GM21526 (cell line): ENCODE data around the gene ZNF423.

Experiments
- ATAC-seq: cut with Tn5 transposase; IDR thresholded peaks from one replicate; pipeline ENCODE4 v1.9.1; 2021; ENCODE audit warnings: moderate library complexity; ENCODE audit not compliant: unreplicated experiment, low FRiP score

Gene ZNF423

DNA sequence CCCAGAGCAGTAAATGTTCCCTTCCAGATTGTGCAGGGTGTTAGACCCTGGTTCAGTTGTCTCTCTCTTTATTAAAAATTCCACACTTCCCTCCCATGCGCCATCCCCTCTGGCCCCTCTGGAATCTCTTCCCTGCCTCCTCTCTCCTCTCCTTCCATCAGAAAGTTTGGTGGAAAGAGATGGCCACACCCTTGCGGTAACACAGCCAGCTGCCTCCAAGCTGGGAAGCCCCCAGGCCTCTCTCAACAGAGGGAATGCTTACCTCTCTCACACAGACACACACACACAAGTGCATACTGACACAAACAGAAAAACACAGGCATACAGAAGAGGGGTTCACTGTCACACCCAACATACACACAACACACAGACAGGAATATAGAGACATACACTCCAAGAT lies 261.8 kb downstream of the ZNF423 start:
- no peak for ATAC-seq

DNA sequence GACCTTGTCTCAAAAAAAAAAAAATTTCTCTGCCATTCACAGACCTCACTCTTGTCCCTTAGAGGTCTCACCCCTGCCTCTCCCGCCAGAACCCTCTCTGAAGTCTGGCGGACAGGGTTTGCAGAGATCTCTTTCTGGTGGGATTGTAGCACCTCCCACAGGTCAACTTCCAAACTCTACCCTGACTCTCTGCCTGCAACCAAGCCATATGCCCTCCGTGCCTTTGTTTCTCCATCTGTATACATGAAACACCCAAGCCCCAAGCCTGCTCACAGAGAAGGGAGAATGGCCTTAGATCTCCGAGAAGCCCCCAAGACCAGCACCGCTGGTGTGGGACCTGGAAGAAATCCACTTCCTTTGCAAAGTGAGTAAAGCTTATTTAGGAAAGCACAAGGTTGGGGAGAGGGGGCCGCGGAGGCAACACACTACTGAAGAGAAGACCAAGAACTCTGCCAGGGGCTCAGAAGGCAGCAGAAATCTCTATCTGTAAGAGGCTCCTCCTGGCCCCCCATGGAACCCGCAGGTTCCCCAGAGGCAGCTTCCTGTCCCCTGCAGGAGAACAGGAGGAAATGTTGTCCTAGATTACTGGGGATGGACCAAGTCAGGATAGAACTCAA lies 262.4 kb downstream of the ZNF423 start:
- no peak for ATAC-seq

DNA sequence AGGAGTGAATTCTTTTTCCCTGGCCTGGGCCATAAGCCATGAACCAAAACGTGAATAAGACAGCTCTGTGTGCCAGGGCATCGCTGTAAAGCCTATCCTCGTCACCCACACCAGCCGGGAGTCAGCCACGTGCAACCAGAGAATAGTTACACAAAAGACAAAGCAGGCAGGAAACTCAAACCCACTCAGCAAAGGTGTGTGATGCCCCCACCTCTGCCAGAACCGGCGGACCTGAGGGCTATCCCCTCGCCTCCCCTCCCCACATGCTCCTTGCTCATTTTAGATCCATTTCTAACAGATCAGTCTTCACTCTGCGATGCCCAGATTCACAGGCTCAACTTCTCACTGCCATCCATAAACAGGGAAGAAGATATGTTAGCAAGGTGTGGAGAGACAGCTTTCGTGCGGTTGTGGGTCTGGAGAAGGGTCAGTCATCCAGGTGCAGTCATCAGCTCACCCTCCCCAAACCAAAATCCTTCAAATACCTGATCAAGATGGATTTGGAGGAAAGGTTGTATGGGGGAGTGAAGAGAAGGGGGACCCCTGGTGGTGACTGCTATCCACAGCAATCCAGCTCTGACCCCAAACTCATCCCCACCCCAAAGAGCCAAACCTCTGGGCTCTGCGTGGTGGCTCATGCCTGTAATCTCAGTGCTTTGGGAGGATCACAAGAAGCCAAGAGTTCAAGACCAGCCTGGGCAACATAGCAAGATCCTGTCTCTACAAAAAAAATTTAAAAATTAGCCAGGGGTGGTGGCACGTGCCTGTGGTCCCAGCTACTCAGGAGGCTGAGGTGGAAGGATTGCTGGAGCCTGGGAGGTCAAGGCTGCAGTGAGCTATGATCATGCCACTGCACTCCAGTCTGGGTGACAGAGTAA lies 263.1 kb downstream of the ZNF423 start:
- no peak for ATAC-seq

DNA sequence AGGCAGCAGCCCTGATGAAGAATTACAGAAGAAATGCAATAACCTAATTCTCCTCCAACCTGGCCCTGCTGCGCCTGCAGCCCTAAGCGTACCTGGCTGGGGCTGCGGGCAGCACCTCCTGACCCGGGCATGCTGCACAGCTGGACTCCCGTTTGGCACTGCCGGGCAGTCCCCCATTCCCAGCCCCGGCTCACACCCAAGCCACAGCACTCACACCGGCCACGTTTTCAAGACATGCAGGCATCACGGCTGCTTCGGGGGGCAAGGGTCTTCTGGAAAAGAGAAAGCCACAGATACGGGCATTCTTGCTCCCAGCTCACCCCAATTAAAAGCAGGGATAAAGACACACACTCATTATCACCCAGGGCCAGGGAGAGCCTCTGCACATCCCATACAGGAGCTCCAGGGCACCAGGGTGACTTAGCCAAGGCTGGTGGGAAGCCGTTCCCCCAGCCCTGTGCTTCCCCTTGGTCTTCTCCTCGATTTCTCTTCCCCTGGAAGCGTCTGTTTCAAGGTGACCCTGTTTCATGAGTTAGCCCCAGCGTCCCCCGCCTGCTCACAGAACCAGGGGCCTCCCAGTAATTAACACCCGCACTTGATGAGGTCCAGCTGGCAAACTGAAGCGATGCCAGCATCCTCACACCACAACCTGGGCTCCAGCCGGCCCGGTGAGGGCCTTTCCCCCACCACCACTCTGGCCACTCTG lies 265.6 kb downstream of the ZNF423 start:
- no peak for ATAC-seq

DNA sequence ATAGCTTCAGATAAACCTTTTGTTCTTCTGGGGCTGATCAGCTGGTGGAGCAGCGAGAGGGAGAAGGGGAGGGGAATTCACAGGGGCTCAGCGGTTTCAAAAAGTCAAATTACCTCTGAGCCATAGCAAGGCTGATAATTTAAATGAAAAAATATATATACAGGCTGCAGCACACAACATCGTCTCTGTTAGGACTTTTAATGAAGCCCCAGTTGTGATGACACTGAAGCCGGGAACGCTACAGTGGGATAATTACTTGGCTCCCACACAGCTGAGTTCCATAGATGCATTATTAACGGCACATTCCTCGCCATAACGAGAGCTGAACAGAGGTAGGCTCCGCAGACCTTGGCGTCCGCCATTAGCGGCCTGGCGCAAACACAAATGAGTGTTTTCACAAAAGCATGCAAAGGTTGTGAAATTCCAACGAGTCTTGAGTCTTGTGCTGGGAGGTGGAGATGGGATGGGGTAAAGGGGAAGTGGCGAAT lies 266.3 kb downstream of the ZNF423 start:
- ATAC-seq, result no peak

- no peak for ATAC-seq
Observed at GRCh38 chr16:49588729-49589384, 267.1 kb downstream of the ZNF423 start.

GRCh38 chr16:49588026-49588425 lies 267.9 kb downstream of the ZNF423 start:
- ATAC-seq, result no peak

DNA sequence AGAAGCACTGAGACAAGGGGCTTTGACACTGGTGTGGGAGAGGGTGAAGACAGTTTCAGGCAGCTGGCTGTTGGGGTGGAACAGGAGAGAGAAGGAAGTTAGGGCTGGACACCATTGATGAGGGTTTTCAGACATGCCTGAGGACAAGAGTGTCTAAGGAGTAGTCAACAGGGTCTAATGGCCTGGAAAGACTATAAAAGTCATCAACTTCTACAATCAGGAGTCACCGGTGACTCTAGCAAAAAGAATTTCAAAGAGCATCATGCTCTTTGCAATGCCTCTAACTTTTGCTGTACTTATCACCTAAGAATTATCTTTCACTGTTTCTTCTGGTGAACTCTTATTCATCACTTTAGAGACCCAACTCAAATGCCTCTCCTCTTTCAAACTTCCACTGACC lies 268.4 kb downstream of the ZNF423 start:
- ATAC-seq, result no peak

DNA sequence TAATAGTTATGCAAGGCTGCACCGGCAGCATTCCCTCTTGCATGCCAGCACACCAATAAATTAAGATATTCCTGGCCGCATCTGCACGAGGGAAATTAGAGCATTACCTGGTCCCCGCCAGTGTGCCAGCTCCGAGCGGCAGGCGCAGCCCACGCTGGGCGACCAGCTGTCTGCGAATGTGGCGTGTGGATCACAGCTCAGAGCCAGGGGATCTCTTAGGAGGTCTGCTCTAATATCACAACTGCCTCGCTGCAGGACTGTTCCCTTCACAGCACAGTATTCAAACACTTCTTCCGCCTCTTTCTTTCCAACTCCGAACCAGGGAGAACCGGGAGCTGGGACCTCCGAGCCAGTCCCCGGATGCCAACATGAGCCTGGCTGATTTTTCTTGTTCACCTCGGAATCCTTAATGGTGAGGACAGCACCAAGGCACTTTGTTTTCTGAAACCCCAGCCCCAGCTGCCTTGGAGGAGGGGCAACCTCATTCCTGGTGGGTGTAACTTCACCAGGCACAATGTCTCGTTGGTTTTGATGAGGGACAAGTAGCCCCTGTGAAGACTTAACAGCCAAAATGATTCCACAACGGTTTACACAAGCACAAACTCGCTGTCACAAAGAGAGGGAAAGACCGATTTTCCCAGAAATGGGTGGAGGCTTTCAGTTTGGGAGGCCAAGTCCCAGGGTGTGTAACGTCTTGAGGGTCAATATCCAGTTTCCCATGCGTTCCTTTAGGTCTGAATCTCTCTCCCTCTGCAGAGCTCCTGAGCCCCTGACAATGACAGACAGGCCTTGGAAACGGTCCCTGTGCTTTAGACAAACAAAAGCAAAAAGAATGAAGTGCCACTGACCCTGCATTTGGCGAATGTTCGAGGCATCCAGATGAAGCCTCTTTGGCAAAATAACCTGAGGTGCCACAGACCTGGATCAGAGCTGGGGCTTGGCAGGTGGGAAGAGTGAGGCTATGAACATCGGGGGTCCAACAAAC lies 269.2 kb downstream of the ZNF423 start:
- no peak for ATAC-seq

GRCh38 chr16:49585143-49585832 lies 270.6 kb downstream of the ZNF423 start:
- no peak for ATAC-seq

DNA sequence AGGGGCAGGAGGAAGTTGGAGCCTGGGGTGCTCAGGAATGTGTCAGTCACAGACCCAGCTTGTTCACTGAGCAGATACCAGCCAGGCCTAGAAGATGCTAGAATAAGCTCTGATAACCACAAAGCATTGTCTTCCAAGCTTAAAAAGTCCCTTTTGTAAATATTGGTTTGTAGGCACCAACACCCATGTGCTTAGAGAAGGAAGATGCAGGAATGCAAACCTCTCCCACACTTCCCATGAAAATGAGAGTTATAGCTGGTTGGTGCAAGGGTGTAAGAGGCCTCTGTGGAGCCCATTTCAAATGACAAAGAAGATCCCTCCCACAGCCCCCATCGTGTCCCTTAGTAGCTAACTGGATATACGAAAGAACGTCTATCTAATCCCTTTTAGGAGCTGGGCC lies 272.0 kb downstream of the ZNF423 start:
- no peak for ATAC-seq

- ATAC-seq, result no peak
Observed at GRCh38 chr16:49581630-49582298, 274.1 kb downstream of the ZNF423 start.

- ATAC-seq, result no peak
Observed at GRCh38 chr16:49580751-49581303, 275.1 kb downstream of the ZNF423 start.

DNA sequence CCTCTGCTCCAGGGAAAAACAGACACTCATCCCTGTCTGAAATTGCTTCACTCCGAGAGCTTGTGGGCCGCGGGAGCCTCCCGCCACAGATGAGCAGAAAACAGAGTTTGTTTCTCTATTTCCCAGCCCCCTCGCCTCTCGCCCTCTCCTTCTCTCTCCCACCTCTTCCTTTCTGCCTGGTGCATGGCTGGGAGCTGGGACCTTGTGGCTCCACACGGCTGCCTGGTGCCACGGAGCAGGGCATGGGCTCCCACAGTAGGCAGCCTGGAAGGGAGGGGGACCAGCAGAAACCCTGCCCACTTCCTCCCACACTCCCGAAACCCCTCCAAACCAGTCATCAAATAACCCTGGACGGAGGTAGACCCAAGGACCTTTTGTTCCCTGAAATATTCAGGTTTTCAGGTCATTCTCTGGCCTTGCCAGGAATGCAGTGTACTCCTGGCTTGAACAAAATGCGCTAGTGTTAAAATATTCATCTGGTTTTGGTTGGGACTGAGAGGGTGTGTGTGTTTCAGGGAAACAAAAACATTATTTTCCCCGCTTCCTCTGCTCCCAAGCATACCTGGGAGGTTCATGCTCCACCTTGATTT lies 277.4 kb downstream of the ZNF423 start:
- ATAC-seq, result no peak

GRCh38 chr16:49578018-49578417 lies 277.9 kb downstream of the ZNF423 start:
- ATAC-seq, result no peak

GRCh38 chr16:49576941-49577340 lies 279.0 kb downstream of the ZNF423 start:
- ATAC-seq, result no peak

- ATAC-seq, result no peak
Observed at GRCh38 chr16:49576173-49576494, 279.8 kb downstream of the ZNF423 start.
